Spleen (tissue), 13 donors: ENCODE measurements around the gene SUPV3L1. TPM values are rescaled to one million over a fixed set of nuclear protein-coding genes. Genes with fewer than 3 reads are reported as not detected.
A peak's percentile ranks its signal among the peaks of the same experiment; 100 is the strongest.
"Not testable (repeated sequence)": the region's sequence is repeated elsewhere in the genome, so short reads cannot be mapped to it uniquely, and the experiment has no call there.

Experiments
- DNase-seq: peaks from one replicate; pipeline ENCODE4 v3.0.0-alpha.2; 2020
- H3K27ac ChIP-seq, 8 donors: fragments of 200-600 bp; sonication (generic) in 7 of 8; 1 replicate in 4 of 8; 2 replicates in 4 of 8; pipeline versions ENCODE4 v1.5.0 to v1.8.0; 2016 to 2021; ENCODE audit warnings: inconsistent platforms in 4 of 8, mild to moderate bottlenecking in 4 of 8, moderate library complexity in 1 of 8
- H3K27me3 ChIP-seq, 7 donors: fragments of 200-600 bp; sonication (generic) in 6 of 7; replicated peaks in 1 of 7; 1 replicate in 4 of 7; 2 replicates in 3 of 7; pipeline versions ENCODE4 v1.5.0 to v1.8.0; 2016 to 2021; ENCODE audit warnings: inconsistent platforms in 3 of 7, mild to moderate bottlenecking in 1 of 7
- H3K36me3 ChIP-seq, 6 donors: fragments of 200-600 bp; sonication (generic) in 5 of 6; 1 replicate in 4 of 6; 2 replicates in 2 of 6; pipeline versions ENCODE4 v1.5.0 to v1.8.0; 2016 to 2021; ENCODE audit warnings: inconsistent platforms in 2 of 6
- H3K4me1 ChIP-seq, 6 donors: fragments of 200-600 bp; sonication (generic) in 5 of 6; 1 replicate in 3 of 6; 2 replicates in 3 of 6; pipeline versions ENCODE4 v1.5.0 to v1.8.0; 2016 to 2021; ENCODE audit warnings: inconsistent platforms in 3 of 6
- H3K4me3 ChIP-seq, 8 donors: fragments of 200-600 bp; sonication (generic) in 7 of 8; 1 replicate in 4 of 8; 2 replicates in 4 of 8; pipeline versions ENCODE4 v1.5.0 to v1.8.0; 2016 to 2021; ENCODE audit warnings: inconsistent platforms in 4 of 8, mild to moderate bottlenecking in 4 of 8, moderate library complexity in 2 of 8
- H3K9me3 ChIP-seq, 8 donors: fragments of 200-600 bp; sonication (generic) in 7 of 8; 1 replicate in 4 of 8; 2 replicates in 4 of 8; pipeline versions ENCODE4 v1.5.0 to v1.8.0; 2016 to 2021; ENCODE audit warnings: inconsistent platforms in 4 of 8
- POLR2A ChIP-seq, 3 donors: fragments of 450-650 bp; IDR thresholded peaks; one replicate each; pipeline ENCODE4 v1.5.1; 2017; ENCODE audit warnings: antibody characterized with exemption in 3 of 3, mild to moderate bottlenecking in 1 of 3
- POLR2AphosphoS5 ChIP-seq, 3 donors: sonication (generic); formaldehyde crosslinking; IDR thresholded peaks; one replicate each; pipeline ENCODE4 v1.5.1; 2017; ENCODE audit warnings: antibody characterized with exemption in 3 of 3
- WGBS, 5 donors: extraction: QIAGEN DNeasy Blood & Tissue Kit in 3 of 5; methylation state at CpG; one replicate each; pipeline versions ENCODE4 v1.1.5 to v1.1.7; 2013 to 2018; 5-methylcytosine and 5-hydroxymethylcytosine counted together
- intact Hi-C: fragments of 100-400 bp; cut with DNase I; formaldehyde crosslinking; loops from one replicate; pipeline ENCODE4 v1.15.0; 2023; ENCODE audit warnings: low total_unique reads
- long read RNA-seq, 2 donors: transcript quantifications; one replicate each; lab custom pipeline, GENCODE V29; 2026
- polyA plus RNA-seq, 3 donors: library from polyadenylated mRNA; stranded (reverse); fragments of 200-250 nt; gene quantifications; one replicate each; pipeline ENCODE4 v1.2.1, GENCODE V29; 2013
- total RNA-seq, 7 donors: library from RNA; depleted of rRNA in 3 of 7; stranded (reverse); fragments of >200 nt in 3 of 7; fragmentation: NEBNext Ultra II Directional in 4 of 7; extraction: Animal tissue kit (Norgen Biotek cat#: 25700) in 4 of 7; gene quantifications; one replicate each; pipeline versions ENCODE4 v1.1.0 to v1.2.1, GENCODE V29; 2016 to 2021
- TF ChIP-seq, protein P1 (sequence below), 11 experiments: fragments of 200-600 bp in 7 of 11; fragments of 450-650 bp in 4 of 11; sonication (generic) in 4 of 11; IDR thresholded peaks in 8 of 11; conservative IDR thresholded peaks in 3 of 11; 1 replicate in 7 of 11; 2 replicates in 4 of 11; pipeline versions ENCODE4 v1.4.0 to v1.8.0; 2016 to 2021; ENCODE audit warnings: antibody characterized with exemption in 11 of 11, inconsistent platforms in 4 of 11, mild to moderate bottlenecking in 1 of 11
- donor health status: healthy with polysubstance abuse.
- donor health status: DM: no; HTN: no; CAD: no; lungs with moderate emphysema.
- donor health status: DM: no; HTN: no; CAD: no.
- donor health status: Bipolar disorder and iron deficiency.
- donor health status: healthy.
- donor health status: DM: no; HTN: no; CAD: no.
- donor health status: DM: yes; HTN: yes; CAD: no.

SUPV3L1 gene
- total RNA-seq: 10 to 100 TPM; 24.2 to 40.5 (median 31.1) TPM
- 10 to 100 TPM; 47.5 to 95.6 (median 62.8) TPM for polyA plus RNA-seq
- long read RNA-seq, donor 1, partial matches to known transcripts: 0 of 3 reads
- long read RNA-seq, donor 1, other reads (novel, unspliced or antisense): 0 of 3 reads
- long read RNA-seq, donor 2, partial matches to known transcripts: 0 of 2 reads
- long read RNA-seq, donor 2, other reads (novel, unspliced or antisense): 0 of 2 reads

DNA sequence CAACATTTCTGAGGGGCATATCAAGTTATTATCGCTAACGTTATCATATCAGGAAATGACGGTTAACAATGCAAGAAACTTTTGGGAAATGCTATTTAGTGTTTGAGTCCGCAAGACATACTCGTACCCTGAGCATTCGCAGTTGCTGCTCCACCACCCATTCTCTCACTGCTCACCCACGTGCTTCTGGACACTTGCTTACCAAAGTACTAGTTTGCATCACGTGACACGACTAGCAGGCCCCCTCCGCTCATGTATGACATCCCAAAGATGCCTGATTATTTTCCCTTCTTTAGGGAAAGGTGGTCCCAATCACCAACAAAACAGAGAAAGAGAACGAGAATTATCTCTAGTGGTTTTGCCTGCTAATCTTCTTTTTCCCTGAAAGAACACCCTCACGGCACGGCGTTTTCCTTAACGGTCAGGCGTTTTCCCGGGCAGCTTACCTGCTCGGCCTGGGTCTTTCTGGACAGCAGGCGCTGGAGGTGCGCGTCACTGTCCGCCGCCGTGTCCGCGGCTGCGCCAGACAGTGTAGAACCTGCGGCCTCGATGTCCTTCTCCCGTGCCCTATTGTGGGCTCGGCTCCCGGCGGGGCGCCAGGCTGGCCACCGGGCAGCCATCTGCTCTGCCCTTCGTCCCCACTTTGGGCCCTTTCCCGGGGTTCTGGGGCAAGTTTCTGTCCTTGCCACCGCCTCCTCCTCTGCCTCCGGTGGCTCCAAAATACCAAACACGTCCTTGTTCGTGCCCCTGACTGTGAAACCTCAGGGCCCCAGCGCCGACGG, at the start of gene SUPV3L1:
Gene SUPV3L1, plus strand, starts transcription at position 492 of the 782 bp plus-strand sequence. Its CDS starts 58 bp downstream, at position 550.
- Histone ChIP-seq H3K9me3 (no peaks in the 10 kb centered on the region), H3K4me3 (peak within 1 kb of the TSS; percentile 91 to 100 (median 94)), H3K27ac (peak within 1 kb of the TSS; percentile 92 to 98 (median 93)), H3K27me3 (no peaks in the 10 kb centered on the region), H3K36me3 (peaks cover 0 to 27% (median 10%) of the 10 kb centered on the region in 6 donors), H3K4me1 (peaks cover 24 to 55% (median 38%) of the 10 kb centered on the region in 6 donors)
- DNase-seq: peak; percentile 97
- peak; percentile 95 to 98 (median 95) for TF ChIP-seq POLR2AphosphoS5 (IDR thresholded peaks at IDR 0.05)
- TF ChIP-seq, protein P1, sequence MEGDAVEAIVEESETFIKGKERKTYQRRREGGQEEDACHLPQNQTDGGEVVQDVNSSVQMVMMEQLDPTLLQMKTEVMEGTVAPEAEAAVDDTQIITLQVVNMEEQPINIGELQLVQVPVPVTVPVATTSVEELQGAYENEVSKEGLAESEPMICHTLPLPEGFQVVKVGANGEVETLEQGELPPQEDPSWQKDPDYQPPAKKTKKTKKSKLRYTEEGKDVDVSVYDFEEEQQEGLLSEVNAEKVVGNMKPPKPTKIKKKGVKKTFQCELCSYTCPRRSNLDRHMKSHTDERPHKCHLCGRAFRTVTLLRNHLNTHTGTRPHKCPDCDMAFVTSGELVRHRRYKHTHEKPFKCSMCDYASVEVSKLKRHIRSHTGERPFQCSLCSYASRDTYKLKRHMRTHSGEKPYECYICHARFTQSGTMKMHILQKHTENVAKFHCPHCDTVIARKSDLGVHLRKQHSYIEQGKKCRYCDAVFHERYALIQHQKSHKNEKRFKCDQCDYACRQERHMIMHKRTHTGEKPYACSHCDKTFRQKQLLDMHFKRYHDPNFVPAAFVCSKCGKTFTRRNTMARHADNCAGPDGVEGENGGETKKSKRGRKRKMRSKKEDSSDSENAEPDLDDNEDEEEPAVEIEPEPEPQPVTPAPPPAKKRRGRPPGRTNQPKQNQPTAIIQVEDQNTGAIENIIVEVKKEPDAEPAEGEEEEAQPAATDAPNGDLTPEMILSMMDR (IDR thresholded peaks at IDR 0.05 in 8 of 11, conservative IDR thresholded peaks at IDR 0.05 in 3 of 11): peak in 4 of 11 experiments; percentile 1 to 20 (median 16)
- TF ChIP-seq POLR2A (IDR thresholded peaks at IDR 0.05): peak in 2 of 3 donors; percentile 50 to 60
- intact Hi-C loops: no loop called here
- 0 to 1% (median 0%) methylated on average over 42 to 44 of the region's 44 CpGs for WGBS, 5 donors

DNA sequence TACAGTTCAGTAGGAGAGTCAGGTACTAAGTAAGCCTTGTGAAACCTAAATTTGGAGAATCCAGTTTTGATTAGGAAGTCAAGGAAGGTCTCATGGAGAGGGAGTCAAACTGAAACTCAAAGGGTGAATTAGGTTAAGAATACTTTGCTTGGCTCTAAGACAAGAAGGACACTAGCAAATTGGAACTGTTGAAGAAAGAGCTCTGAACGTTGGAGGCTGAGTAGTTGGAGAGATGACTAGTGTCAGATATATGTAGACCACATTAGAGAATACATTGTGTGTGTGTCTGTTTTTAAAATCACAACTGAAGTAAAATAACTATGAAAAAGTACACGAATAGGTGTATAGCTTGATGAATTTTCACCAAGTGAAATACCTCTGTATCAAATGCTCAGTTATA, 49.8 kb upstream of the SUPV3L1 start:
- peaks cover 0 to 29% (median 17%) of the 10 kb centered on the region in 6 donors for H3K36me3 ChIP-seq
- peaks cover 13 to 73% (median 60%) of the 10 kb centered on the region in 6 donors for H3K4me1 ChIP-seq
- no peak for DNase-seq
- no peak for TF ChIP-seq POLR2AphosphoS5 (IDR thresholded peaks at IDR 0.05)
- TF ChIP-seq, protein P1 (IDR thresholded peaks at IDR 0.05 in 8 of 11, conservative IDR thresholded peaks at IDR 0.05 in 3 of 11): no peak
- no peak for TF ChIP-seq POLR2A (IDR thresholded peaks at IDR 0.05)
- H3K4me3 ChIP-seq: no peak overlapping the region
- intact Hi-C loops: no loop called here
- WGBS, 5 donors: 51 to 67% (median 56%) methylated on average over 2 of the region's 2 CpGs
- H3K27me3 ChIP-seq: no peaks in the 10 kb centered on the region
- no peaks in the 10 kb centered on the region for H3K9me3 ChIP-seq
- no peak overlapping the region for H3K27ac ChIP-seq

DNA sequence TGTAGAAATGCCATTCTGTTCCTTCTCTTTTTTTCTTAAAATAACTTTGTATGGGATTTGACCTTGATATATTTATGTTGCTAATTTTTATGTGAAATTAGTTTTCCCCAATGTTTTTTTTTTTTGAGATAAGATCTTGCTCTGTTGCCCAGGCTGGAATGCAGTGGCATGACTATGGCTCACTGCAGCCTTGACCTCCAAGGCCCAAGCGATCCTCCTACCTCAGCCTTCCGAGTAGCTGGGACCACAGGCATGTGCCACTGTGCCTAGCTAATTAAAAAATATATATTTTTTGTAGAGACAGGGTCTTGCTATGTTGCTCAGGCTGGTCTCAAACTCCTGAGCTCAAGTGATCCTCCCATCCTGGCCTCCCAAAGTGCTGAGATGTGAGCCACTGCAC, 40.1 kb upstream of the SUPV3L1 start:
- no peak for DNase-seq
- no peaks in the 10 kb centered on the region for H3K27me3 ChIP-seq
- no peak overlapping the region for H3K4me3 ChIP-seq
- no peaks in the 10 kb centered on the region for H3K9me3 ChIP-seq
- H3K27ac ChIP-seq: no peak overlapping the region
- WGBS, 5 donors: 71 to 81% (median 80%) methylated on average over 2 of the region's 2 CpGs
- H3K4me1 ChIP-seq: peaks cover 0 to 55% (median 2%) of the 10 kb centered on the region in 6 donors
- intact Hi-C loops: no loop called here
- H3K36me3 ChIP-seq: peaks cover 0 to 47% (median 13%) of the 10 kb centered on the region in 6 donors
- TF ChIP-seq, protein P1 (IDR thresholded peaks at IDR 0.05 in 8 of 11, conservative IDR thresholded peaks at IDR 0.05 in 3 of 11): no peak
- no peak for TF ChIP-seq POLR2A (IDR thresholded peaks at IDR 0.05)
- TF ChIP-seq POLR2AphosphoS5 (IDR thresholded peaks at IDR 0.05): no peak

DNA sequence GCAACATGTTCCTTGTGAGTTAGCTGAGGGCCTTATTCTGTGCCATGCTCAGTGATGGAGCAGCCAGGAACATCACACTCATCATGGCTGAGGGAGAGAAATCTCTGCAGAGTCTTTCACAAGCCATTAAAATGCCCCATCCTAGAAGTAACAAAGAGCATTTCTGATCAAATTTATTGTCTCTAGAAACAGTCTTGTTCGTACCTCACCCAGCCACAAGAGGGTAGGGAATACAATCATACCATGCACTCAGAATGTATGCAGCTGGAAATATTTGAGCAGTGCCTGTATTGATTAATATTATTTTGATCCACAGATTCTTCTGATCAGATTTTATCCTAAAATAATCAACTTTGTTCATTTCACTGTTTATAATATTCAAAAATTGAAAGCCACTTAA, 38.7 kb upstream of the SUPV3L1 start:
- Histone ChIP-seq H3K27me3 (no peaks in the 10 kb centered on the region), H3K4me3 (no peak overlapping the region), H3K27ac (no peak overlapping the region), H3K36me3 (peaks cover 0 to 37% (median 9%) of the 10 kb centered on the region in 6 donors), H3K4me1 (peaks cover 0 to 65% (median 3%) of the 10 kb centered on the region in 6 donors), H3K9me3 (no peaks in the 10 kb centered on the region)
- TF ChIP-seq POLR2AphosphoS5 (IDR thresholded peaks at IDR 0.05): no peak
- TF ChIP-seq, protein P1 (IDR thresholded peaks at IDR 0.05 in 8 of 11, conservative IDR thresholded peaks at IDR 0.05 in 3 of 11): no peak
- 78 to 92% (median 83%) methylated on average over 1 of the region's 1 CpG for WGBS, 5 donors
- no peak for DNase-seq
- intact Hi-C loops: no loop called here

DNA sequence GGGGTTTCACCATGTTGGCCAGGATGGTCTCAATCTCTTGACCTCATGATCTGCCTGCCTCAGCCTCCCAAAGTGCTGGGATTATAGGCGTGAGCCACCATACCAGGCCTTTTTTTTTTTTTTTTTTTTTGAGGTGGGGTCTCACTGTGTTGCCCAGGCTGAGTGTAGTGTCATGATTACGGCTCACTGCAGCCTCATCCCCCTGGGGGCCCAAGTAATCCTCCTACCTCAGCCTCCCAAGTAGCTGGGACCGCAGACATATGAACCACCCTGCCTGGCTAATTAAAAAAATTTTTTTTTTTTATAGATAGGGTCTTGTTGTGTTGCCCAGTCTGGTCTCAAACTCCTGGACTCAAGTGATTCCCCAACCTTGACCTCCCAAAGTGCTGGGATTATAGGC, 38.0 kb upstream of the SUPV3L1 start:
- intact Hi-C loops, H3K9me3 ChIP-seq, H3K4me3 ChIP-seq, H3K27me3 ChIP-seq, DNase-seq: not testable (repeated sequence)
- Histone ChIP-seq H3K4me1 (peaks cover 0 to 71% (median 10%) of the 10 kb centered on the region in 6 donors), H3K27ac (peak overlapping the region in 1 of 8 donors; percentile 33), H3K36me3 (peaks cover 0 to 30% (median 4%) of the 10 kb centered on the region in 6 donors)
- 95 to 100% (median 97%) methylated on average over 3 of the region's 3 CpGs for WGBS, 5 donors
